Activated CD4-positive, alpha-beta T cell treated with anti-CD3 and anti-CD28 coated beads, Interleukin-2, Interleukin-6, amounts not matched to agents 100 ng/mL and 50 ng/mL, durations not matched to agents 16 hours and 8 hours (primary cell): Measurements from ENCODE around the gene NIBAN1.
"Not testable (repeated sequence)": the region's sequence is repeated elsewhere in the genome, so short reads cannot be mapped to it uniquely, and the experiment has no call there.

Experiments
- DNase-seq: peaks from one replicate; pipeline ENCODE4 v3.0.0-alpha.2; 2020

The NIBAN1 gene

GRCh38 chr1:184974056-184974836 is at the start of gene NIBAN1:
TSS of gene NIBAN1 (minus strand) at chr1:184974508. CDS start at chr1:184974356, 152 bp downstream.
- DNase-seq: peak; percentile 84

GRCh38 chr1:185017966-185018365 is 43.7 kb upstream of the NIBAN1 start:
- no peak for DNase-seq

- DNase-seq: peak; percentile 5
These were observed 43.0 kb upstream of the NIBAN1 start for GRCh38 chr1:185017338-185017737.

GRCh38 chr1:185016880-185017279 is 42.6 kb upstream of the NIBAN1 start:
- DNase-seq: no peak

GRCh38 chr1:185015631-185016030 is 41.3 kb upstream of the NIBAN1 start:
- DNase-seq: no peak

GRCh38 chr1:185014941-185015340 is 40.6 kb upstream of the NIBAN1 start:
- DNase-seq: no peak

- no peak for DNase-seq
These were observed 36.1 kb upstream of the NIBAN1 start for GRCh38 chr1:185010361-185010760.

- DNase-seq: no peak
These were observed 34.5 kb upstream of the NIBAN1 start for GRCh38 chr1:185008838-185009237.

GRCh38 chr1:185001312-185001880 is 27.1 kb upstream of the NIBAN1 start:
- DNase-seq: not testable (repeated sequence)

GRCh38 chr1:184999974-185000373 is 25.7 kb upstream of the NIBAN1 start:
- not testable (repeated sequence) for DNase-seq

- DNase-seq: no peak
These were observed 20.0 kb upstream of the NIBAN1 start for GRCh38 chr1:184994301-184994700.

- DNase-seq: no peak
These were observed 18.0 kb upstream of the NIBAN1 start for GRCh38 chr1:184992271-184992670.

- DNase-seq: no peak
These were observed 15.9 kb upstream of the NIBAN1 start for GRCh38 chr1:184990204-184990603.

- no peak for DNase-seq
These were observed 14.2 kb upstream of the NIBAN1 start for GRCh38 chr1:184988506-184988905.

- DNase-seq: no peak
These were observed 13.4 kb upstream of the NIBAN1 start for GRCh38 chr1:184987696-184988095.

GRCh38 chr1:184986250-184986649 is 11.9 kb upstream of the NIBAN1 start:
- no peak for DNase-seq

GRCh38 chr1:184982002-184982954 is 8.0 kb upstream of the NIBAN1 start:
- peak; percentile 86 for DNase-seq

GRCh38 chr1:184980726-184981125 is 6.4 kb upstream of the NIBAN1 start:
- no peak for DNase-seq

- no peak for DNase-seq
These were observed 1.0 kb upstream of the NIBAN1 start for GRCh38 chr1:184975208-184975870.

GRCh38 chr1:184974837-184975115 is 468 bp upstream of the NIBAN1 start:
- no peak for DNase-seq

GRCh38 chr1:184973272-184974055 is 844 bp downstream of the NIBAN1 start:
- peak; percentile 81 for DNase-seq
